Occipital lobe (tissue), 2 donors: ENCODE measurements around the gene ARHGAP42. TPM values are rescaled to one million over a fixed set of nuclear protein-coding genes. Genes with fewer than 3 reads are reported as not detected.

Experiments
- DNase-seq: peaks from one replicate; lab custom pipeline; 2025; lab: John Stamatoyannopoulos, UW
- total RNA-seq: library from RNA; depleted of rRNA; stranded (reverse); fragments of >200 nt; gene quantifications from one replicate; pipeline ENCODE4 v1.2.3, GENCODE V29; 2014

The ARHGAP42 gene
- total RNA-seq, 1 donor from 2014 or later: 7.2 TPM

- DNase-seq: no peak
These were observed 112.4 kb downstream of the ARHGAP42 start for GRCh38 chr11:100799445-100799844.

- DNase-seq: no peak
These were observed 113.1 kb downstream of the ARHGAP42 start for GRCh38 chr11:100800202-100800601.

- DNase-seq: no peak
These were observed 114.3 kb downstream of the ARHGAP42 start for GRCh38 chr11:100801225-100801999.

- no peak for DNase-seq
These were observed 118.6 kb downstream of the ARHGAP42 start for GRCh38 chr11:100805506-100806199.

- DNase-seq: no peak
These were observed 119.2 kb downstream of the ARHGAP42 start for GRCh38 chr11:100806296-100806695.

GRCh38 chr11:100808904-100809491 lies 121.9 kb downstream of the ARHGAP42 start:
- no peak for DNase-seq

GRCh38 chr11:100810146-100810545 lies 123.1 kb downstream of the ARHGAP42 start:
- no peak for DNase-seq

GRCh38 chr11:100810666-100811065 lies 123.6 kb downstream of the ARHGAP42 start:
- DNase-seq: no peak

- no peak for DNase-seq
These were observed 125.4 kb downstream of the ARHGAP42 start for GRCh38 chr11:100812517-100812916.

GRCh38 chr11:100815787-100816330 lies 128.8 kb downstream of the ARHGAP42 start:
- DNase-seq: no peak

GRCh38 chr11:100816823-100817222 lies 129.7 kb downstream of the ARHGAP42 start:
- no peak for DNase-seq

- DNase-seq: no peak
These were observed 130.5 kb downstream of the ARHGAP42 start for GRCh38 chr11:100817620-100818019.

GRCh38 chr11:100820621-100821020 lies 133.5 kb downstream of the ARHGAP42 start:
- DNase-seq: no peak

GRCh38 chr11:100821198-100821597 lies 134.1 kb downstream of the ARHGAP42 start:
- DNase-seq: no peak

GRCh38 chr11:100823360-100823759 lies 136.3 kb downstream of the ARHGAP42 start:
- no peak for DNase-seq

- DNase-seq: no peak
These were observed 137.1 kb downstream of the ARHGAP42 start for GRCh38 chr11:100824041-100824809.

GRCh38 chr11:100825626-100826025 lies 138.5 kb downstream of the ARHGAP42 start:
- no peak for DNase-seq

- DNase-seq: no peak
These were observed 141.0 kb downstream of the ARHGAP42 start for GRCh38 chr11:100827934-100828661.

- no peak for DNase-seq
These were observed 143.2 kb downstream of the ARHGAP42 start for GRCh38 chr11:100830274-100830673.

- no peak for DNase-seq
These were observed 144.1 kb downstream of the ARHGAP42 start for GRCh38 chr11:100830978-100831732.
